GM19467 (cell line): Measurements from ENCODE around the gene GH1.
"Not testable (repeated sequence)": the region's sequence is repeated elsewhere in the genome, so short reads cannot be mapped to it uniquely, and the experiment has no call there.

Source experiments
- ATAC-seq: cut with Tn5 transposase; IDR thresholded peaks from one replicate; pipeline ENCODE4 v1.9.1; 2021; ENCODE audit warnings: mild to moderate bottlenecking, moderate library complexity; ENCODE audit not compliant: unreplicated experiment

GH1 gene

DNA sequence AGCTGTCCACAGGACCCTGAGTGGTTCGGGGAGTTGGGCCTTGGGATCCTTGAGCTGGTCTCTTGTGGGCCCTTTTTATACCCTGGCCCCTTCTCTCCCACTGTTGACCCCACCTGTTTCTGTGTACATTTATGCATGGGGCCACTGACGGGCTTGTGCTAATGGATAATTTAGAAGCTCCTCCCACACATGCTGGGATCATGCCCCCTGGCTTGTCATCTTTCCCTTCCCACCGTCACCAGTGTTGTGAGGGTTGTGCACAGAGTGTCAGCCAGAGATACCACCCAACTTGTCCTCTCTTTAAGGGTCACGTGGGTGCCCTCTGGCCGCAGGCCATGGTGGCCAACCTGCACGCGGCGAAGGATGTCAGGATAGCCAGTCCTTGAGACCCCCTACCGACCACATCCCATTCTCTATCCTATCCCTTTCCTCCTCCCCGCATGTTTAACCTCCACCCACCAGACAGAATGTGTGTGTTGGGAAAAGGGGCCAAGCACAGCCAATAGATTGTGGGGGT lies at the start of gene GH1:
Gene GH1 (minus strand): TSS at position 51 of the 517 bp plus-strand sequence. CDS start 63 bp downstream, outside the sequence.
- not testable (repeated sequence) for ATAC-seq

DNA sequence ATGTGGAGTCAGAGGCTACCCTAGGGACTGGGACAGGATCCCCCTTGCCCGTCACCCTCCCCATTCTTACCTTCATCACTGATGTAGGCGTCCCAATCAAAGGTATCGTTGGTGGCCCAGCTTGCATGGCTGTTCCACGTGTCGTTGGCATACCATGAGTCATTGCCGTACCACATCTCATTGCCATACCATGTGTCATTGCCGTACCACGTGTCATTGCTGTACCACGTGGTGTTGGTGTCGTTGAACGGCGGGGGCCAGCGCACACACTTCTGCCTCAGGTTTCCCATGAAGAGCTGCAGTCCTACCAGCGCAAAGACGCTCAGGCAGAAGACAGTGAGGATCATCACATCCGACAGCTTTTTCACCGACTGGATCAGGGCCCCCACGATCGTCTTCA lies 49.3 kb upstream of the GH1 start:
- ATAC-seq = no peak

DNA sequence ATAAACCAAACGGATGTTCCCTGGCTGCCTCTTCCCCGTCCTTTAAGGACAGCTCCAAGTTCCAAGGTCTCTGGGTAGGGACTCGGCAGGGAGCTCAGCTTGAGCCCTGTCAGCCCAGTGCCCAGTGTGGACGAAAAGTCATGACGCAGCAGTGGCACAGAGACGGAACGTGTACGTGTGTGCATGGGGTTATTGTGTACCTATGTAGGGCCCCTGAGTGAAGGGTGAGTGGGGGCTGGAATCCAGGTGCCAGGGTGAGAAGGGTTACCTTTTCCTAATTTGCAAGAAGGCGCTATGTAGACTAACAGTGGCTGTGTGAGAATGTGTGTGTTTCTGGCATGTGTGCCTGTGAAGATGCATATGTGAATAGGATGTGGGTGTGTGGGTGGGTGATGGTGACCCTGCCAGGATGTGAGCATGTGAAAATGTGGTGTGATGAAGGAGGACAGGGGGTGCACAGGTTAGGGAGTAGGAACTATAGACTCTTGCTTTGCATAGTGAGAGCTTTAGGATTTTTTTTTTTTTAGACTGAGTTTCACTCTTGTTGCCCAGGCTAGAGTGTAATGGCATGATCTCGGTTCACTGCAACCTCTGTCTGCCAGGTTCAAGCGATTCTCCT lies 48.1 kb upstream of the GH1 start:
- ATAC-seq = peak; percentile 54

DNA sequence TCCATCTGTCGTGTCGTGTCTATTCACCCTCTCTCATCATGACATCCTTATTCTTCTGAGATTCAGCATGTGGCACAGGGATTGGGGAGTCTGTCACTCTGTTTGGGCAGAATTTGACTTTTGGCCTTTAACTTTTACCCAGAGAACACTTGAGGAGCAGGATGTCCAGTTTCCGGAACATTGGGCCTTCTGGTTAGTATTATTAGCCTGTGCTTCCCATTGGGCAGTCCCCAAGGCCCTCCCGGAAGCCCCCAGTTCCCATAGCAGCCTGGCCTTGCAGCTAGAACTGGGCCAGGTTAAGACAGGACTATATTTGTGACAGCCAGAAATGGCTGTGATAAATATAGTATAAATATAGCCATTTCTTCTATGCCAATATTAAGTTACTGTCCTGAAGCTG lies 44.5 kb upstream of the GH1 start:
- ATAC-seq = no peak

DNA sequence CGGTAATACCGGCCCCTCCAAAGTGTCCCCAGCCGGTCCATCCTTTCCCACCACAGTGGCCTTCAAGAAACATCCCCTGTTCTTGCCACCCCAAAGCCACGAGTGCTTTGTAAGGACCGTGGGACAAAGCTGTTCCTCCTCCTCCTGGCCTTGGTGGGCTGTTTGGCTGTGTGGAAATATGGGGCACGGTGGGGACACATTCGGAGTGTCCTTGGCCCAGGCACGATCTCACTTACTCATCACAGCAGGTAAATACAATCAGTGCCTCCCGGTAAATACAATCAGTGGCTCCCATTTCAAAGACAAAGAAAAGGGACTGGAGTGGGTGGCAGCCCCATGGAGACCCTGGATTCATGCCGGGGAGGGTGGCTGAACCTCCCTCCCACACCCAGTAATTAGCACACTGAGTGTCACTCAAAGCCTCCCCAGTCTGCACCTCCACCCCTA lies 43.7 kb upstream of the GH1 start:
- ATAC-seq = no peak

DNA sequence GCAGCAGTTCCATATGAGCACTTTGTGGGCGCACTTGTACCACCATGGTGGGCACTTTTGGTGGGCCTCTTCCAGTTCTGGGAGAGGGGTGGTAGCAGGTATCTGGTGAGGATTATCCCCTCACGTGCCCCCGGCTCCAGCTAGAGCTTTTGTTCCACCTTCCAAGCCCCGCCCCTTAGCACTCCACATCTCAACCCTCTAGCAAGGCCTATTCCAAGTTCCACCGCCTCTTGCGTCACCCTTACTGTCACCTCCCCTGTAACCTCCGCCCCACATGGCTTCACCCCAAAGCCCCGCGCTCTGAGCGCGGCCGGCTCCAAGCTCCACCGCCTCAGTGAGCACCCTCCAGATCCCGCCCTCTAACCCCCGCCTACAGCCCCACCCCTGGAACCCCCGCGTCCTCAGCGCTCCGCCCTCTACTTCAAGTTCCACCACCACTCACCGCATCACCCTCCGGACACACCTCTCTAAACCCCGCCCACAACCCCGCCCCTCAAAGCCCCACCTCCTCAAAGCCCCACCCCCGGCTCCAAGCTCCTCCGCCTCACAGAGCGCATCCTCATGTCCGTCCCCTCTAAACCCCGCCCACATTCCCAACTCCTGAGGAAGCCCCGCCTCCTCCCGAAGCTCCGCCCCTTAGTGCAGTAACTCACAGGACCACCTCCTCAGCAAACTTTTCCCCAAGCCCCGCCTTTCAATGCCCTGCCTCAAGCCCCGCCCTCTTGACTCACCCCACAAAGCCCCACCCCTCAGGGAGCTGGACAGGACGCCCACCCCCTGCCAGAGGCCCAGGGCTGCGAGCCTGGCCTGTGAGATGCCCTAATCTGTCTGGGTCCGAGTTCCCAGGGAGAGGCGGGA lies 42.9 kb upstream of the GH1 start:
- no peak for ATAC-seq

DNA sequence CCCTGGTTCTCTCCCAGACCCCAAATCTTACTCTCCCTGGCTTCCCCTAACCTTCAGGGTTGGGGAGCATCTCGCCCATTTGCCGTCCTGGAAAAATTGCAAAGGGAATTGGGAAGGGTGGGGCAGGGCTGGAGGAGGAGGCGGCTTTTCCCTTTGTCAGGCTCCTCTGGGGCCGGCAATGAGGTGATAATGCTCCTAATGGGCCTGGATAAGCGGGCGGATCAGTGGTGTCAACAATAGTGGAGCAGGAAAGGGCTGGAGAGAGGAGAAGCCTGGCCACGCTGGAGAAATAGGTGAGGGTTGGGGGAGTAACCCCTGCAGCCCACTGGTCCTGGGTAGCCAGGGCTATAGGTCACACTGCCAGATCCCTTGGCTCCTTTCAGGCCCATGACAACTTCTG lies 41.8 kb upstream of the GH1 start:
- no peak for ATAC-seq

DNA sequence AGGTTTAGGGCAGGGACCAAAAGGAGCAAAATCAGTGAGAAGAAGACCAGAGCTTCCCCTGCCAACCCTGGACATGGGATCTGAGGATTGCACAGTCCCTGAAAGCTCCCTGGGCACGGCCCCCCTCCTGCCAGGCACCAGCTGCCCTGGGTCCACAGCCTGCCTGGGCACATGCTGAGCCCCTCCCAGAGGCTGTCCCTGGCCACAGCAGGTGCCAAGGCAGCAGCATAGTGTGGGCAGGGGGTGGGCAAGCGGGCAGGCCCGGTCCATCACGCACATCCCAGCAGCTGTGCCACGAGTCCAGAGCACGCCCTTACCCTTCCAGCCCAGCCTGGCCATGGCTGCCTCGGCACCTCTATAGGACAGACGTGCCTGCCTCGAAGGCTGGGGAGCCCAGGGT lies 41.4 kb upstream of the GH1 start:
- ATAC-seq = no peak

DNA sequence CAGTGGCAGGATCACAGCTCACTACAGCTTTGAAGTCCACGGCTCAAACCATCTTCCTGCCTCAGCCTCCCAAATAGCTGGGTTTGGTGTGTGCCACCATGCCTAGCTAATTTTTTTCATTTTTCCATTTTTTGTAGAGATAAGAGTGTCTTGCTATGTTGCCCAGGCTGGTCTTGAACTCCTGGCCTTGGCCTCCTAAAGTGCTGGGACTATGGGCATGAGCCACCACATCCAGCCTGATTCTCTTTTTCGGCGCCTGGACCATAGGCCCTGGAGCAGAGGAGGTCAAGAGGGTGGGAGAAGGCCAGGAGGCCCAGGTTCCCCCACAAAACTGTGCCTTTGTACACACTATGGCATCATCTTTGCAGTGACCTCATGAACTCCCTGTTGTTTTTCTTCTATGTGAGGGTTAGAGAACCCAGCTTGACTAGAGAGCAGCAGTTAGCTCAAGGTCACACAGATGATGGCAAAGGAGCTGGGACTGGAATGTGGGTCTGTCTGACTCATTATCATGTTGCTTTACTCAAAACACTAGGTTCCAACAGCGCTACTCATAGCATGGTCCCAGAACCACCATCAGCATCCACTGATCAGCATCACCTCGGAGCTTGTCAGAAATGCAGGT lies 37.8 kb upstream of the GH1 start:
- no peak for ATAC-seq

DNA sequence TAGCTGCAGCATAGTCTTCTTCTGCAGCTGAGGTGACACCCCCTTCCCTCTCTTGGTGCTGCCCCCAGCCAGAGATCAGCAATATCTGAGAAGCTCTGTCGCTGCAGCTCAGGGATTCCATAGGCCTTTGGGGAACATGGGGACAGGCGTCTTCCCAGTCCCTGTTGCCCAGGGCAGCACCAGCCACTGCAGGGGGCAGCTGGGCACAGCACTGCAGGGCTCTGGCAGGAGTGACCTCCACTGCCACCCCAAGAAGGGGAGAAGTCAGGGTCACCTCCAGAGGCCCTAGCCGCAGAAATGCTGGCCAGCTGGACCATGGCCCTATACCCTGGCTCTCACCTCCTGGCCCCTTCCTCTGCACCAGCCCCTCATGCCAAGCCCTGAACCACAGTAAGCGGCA lies 37.2 kb upstream of the GH1 start:
- no peak for ATAC-seq

DNA sequence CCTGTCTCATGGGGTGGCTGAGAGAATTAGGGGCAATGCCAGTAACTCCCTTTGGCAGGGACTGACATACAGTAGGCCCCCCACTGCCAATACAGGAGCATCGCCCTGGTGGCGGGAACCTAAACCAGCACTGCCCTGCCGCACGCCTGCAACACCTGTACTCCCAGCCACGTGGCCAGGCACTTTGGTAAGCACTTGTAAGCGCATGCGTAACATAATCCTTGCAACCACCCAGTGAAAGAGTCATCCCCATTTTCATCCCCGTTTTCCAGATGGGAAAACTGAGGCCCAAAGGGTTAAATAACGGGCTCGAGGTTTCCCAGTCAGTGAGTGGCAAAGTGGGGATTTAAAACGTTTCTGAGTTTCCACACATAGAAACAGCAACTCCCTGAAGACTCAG lies 36.6 kb upstream of the GH1 start:
- no peak for ATAC-seq

DNA sequence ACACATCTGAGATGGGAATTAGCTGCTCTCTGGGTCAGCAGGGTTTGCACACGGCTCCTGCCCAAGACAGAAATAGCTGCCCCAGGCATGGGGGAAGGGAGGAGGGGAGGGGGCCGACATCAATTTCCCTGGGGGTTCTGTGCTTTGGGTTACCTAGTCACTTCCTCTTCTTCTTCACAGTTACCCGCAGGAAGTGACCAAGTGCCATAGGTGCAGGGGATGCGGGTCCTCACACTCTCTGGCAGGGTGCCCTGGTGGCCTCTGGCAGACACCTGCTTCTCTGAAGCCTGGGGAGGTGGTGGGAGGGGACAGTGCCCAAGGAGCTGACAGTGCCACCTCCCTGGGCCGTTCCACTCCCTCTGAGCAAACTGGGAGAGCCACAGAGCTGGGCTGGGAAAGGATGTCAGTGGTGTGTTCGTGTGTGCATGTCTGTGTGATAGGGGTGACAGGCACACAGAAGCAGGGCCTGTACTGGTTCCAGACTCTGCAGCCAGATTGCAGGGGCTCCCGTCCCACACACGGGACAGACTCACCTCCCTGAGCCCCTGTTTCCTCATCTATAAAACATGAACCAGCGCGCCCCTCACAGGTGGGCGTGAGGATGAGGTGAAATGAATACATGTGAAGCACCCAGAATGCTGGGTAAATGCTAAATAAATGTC lies 35.9 kb upstream of the GH1 start:
- peak; percentile 70 for ATAC-seq

DNA sequence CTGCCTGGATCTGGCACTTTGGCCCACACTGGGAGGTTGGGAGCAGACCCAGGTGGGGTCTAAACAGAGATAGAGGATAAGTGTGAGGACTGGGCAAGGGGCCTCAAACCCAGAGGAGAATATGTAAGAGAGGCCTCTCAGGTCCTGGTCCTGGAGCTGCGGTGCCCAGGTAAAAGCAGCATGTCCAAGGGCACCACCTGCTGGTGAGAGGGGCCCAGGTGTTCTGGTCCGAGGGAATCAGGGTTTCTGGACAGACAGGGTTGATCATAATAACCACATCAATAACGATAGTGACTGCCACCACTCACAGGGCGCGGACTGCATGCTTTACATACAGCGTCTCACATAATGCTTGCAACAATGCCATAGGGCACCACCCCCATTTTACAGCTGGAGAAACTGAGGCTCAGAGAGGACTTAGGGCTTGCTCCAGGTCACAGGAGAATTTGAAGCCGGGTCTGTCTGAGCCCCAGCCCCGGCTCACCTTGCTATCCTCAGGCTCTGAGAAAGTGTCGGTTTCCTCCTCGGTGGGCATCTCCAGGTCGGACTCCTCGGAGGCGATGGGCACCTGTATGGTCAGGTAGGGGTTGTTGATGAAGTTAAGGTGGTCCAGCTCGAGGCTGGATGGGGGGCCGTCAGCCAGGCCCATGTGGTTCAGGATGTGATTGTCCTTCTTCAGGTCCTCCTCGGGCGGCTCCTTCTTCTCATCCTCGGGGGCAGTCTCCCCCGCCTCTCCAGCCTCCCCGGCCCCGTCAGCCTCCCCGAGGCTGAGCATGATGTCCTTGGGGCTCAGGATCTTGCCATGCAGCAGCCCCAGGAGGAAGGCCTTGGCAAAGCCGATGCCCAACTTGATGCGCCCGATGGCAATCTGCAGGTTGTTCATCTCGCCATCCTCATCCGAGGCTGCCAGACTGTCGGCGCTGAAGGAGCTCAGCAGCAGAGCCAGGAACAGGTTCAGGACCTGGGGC lies 32.6 kb upstream of the GH1 start:
- no peak for ATAC-seq

DNA sequence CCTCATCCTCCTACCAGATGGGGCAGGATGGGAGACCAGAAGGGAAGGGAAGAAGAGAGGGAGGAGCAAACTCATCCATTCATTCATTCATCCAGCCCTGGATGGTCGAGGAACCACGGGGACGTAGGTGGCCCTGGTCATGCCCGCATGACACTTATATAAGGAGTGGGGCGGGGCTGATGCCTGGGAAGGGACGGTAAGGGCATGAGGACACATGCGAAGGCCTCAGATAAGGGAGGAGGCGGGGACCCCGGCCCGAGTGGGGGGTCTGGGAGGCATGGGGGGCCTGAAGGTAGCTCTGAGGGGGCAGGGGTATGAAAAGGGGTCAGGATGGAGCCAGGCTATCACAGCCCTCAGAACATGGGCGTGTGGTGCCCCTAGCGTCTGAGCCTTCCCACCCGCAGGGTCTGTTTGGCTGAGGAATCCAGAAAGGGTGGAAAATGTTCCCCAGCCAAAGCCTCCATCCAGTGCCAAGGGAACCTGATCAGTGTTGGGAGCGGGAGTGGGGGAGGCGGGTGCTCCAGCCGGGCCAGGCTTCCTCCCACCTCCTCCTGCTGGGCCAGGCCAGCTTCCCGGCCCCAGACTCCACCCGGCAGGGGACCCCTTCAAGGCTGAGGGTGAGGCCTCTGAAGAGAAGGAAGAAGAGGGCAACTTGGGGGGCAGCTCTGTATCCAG lies 31.1 kb upstream of the GH1 start:
- no peak for ATAC-seq

DNA sequence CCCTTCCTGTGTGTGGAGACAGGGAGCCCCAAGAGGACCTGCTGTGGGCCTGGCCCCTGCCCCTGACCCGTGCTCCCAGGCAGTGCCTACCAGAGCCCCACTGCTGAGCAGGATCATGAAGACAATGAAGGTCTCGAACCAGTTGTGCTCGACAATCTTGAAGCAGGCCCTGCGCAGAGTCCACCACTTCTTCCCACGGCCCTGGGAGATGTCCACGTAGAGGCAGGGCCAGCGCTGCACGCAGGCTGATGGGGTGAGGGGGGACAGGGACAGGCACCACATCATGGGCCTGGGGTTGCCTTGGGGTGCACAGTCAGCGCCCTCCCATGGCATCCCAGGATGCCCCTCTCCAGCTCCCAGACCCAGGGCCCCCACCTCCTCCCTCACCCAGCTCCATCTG lies 29.9 kb upstream of the GH1 start:
- ATAC-seq = no peak

DNA sequence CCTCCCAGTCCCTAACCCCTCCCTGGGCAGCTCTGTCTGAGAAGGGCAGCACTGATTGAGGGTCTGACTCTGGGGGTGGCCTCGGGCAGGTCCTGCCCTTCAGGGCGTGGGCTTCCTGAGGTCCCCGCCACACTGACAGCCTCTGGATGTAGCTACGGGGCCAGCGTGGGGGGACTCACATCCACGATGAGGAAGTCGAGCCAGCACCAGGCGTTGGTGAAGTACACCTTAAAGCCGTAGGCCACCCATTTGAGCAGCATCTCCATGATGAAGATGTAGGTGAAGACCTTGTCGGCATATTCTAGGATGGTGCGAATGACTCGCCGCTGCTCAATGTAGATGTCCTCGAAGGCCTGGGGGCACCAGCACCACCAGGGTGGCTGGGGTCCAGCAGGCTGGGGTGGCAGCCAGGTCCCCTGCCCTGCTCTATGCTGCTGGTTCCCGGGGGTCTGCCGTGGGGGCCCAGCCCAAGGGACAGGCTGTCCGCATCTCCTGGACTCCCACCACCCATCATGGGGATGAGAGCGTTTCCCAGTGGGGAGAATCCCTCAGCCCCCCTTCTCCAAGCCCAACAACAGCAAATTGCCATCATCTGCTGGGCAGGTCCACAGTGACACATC lies 29.2 kb upstream of the GH1 start:
- no peak for ATAC-seq

DNA sequence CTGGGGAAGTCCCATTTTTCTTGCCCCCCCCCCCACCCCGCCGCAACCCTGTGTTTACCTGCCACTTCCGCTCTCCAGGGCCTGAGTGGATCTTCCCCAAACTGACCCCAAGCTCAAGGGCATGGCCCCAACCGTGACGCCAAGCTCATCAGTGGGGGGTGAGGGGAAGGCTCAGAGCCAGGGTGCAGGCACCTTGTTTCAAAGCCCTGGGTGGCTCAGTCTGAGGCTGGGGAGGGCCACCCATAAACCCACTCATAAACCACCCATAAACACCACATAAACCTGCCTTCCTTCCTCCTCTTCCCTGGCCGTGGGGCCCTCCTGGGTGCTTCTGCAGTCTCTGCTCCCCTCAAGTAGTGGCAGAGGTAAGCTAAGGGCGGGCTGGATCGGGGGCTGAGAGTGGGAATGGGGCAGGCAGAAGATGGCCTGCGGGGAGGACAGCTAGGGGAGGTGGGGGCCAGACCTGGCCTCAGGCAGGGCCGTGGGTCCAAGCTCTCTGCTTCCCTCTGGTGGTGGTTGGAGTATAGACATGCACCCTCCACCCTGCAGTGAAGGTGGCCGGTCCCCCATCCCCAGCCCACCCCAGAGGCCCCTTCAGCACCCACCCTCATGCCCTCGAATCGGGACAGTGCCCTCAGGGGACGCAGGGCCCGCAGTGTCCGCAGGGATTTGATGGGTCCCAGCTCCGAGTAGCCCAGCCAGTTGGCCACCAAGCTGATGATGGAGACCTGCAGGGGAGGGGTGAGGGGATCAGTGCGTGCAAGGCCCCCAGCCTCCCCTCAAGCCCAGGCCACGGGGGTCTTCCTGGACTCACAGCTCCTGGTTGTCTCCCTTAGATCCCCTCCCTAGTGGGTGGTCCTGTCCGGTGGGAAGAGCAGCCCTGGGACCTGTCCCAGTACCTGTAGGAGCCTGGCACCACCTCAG lies 28.1 kb upstream of the GH1 start:
- peak; percentile 56 for ATAC-seq
